Measurements from ENCODE around the gene FNDC3B.

DNA sequence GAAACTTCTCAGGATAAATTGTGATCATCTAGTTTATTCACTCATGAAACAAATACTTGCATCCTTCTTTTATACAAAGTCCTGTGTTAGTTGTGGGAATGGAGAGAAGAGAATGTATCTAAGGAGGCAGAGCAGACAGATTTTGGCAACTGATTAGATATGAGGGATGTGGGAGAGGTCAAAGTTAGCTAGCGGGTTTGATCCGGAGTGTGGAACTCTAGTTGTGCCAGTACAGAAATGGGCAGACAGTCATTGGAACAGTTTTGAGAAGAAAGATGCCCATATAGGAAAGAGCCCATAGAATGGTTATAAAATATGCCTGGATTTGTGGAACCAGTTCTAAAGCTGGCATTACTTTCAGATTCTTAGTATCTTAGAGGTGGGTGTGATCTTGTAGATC lies 141.1 kb downstream of the FNDC3B start:
- TF ChIP-seq, protein P1, sequence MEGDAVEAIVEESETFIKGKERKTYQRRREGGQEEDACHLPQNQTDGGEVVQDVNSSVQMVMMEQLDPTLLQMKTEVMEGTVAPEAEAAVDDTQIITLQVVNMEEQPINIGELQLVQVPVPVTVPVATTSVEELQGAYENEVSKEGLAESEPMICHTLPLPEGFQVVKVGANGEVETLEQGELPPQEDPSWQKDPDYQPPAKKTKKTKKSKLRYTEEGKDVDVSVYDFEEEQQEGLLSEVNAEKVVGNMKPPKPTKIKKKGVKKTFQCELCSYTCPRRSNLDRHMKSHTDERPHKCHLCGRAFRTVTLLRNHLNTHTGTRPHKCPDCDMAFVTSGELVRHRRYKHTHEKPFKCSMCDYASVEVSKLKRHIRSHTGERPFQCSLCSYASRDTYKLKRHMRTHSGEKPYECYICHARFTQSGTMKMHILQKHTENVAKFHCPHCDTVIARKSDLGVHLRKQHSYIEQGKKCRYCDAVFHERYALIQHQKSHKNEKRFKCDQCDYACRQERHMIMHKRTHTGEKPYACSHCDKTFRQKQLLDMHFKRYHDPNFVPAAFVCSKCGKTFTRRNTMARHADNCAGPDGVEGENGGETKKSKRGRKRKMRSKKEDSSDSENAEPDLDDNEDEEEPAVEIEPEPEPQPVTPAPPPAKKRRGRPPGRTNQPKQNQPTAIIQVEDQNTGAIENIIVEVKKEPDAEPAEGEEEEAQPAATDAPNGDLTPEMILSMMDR (IDR thresholded peaks at IDR 0.05) = no peak
- TF ChIP-seq POLR2A (IDR thresholded peaks at IDR 0.05) (no peak), EP300 (IDR thresholded peaks at IDR 0.05) (no peak)

All from suprapubic skin (tissue), 3 donors.